Effector memory CD4-positive, alpha-beta T cell (primary cell): ENCODE data around the gene SH3PXD2A.

Source experiments
- DNase-seq, 3 donors: peaks; one replicate each; pipeline ENCODE4 v3.0.0-alpha.2; 2020
- H3K27ac ChIP-seq: 2 replicates; pipeline ENCODE4 v1.7.0; 2013; ENCODE audit warnings: mild to moderate bottlenecking, low read length, moderate library complexity; ENCODE audit not compliant: insufficient read depth, poor library complexity, severe bottlenecking
- H3K27me3 ChIP-seq: replicated peaks from 2 replicates; pipeline ENCODE4 v1.7.0; 2013; ENCODE audit warnings: mild to moderate bottlenecking, low read length; ENCODE audit not compliant: insufficient read depth, control insufficient read depth, poor library complexity, severe bottlenecking
- H3K36me3 ChIP-seq: 2 replicates; pipeline ENCODE4 v1.7.0; 2013; ENCODE audit warnings: mild to moderate bottlenecking, low read length, moderate library complexity; ENCODE audit not compliant: control insufficient read depth, insufficient read depth
- H3K4me1 ChIP-seq: 2 replicates; pipeline ENCODE4 v1.7.0; 2013; ENCODE audit warnings: low read length, mild to moderate bottlenecking; ENCODE audit not compliant: control insufficient read depth, insufficient read depth, poor library complexity, severe bottlenecking
- H3K4me3 ChIP-seq: 2 replicates; pipeline ENCODE4 v1.7.0; 2013; ENCODE audit warnings: low read length, low read depth, mild to moderate bottlenecking; ENCODE audit not compliant: insufficient read depth, poor library complexity, severe bottlenecking
- H3K9me3 ChIP-seq: 2 replicates; pipeline ENCODE4 v1.7.0; 2013; ENCODE audit warnings: mild to moderate bottlenecking, low read length, moderate library complexity; ENCODE audit not compliant: control insufficient read depth

The SH3PXD2A gene

DNA sequence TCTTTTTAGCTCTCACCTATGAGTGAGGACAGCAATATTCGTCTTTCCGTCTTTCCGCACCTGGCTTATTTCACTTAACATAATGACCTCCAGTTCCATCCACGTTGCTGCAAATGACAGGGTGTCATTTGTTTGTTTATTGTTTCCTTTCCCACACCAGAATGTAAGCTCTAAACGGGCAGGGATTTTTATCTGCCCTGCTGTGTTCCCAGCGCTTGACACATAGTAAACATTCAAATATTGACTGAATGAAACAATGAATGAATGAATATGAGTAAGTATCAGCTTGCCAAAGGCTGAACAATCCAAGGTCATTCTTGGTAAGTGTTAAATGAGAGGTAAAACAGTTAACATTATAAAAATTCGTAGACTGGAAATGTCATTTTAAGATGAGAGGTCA lies 12.8 kb downstream of the SH3PXD2A start:
- H3K9me3 ChIP-seq, result no peaks in the 10 kb centered on the region
- H3K27me3 ChIP-seq, result no peaks in the 10 kb centered on the region
- no peaks in the 10 kb centered on the region for H3K36me3 ChIP-seq
- no peak for DNase-seq
- H3K27ac ChIP-seq, result no peak overlapping the region
- H3K4me1 ChIP-seq, result peaks cover 16% of the 10 kb centered on the region
- no peak overlapping the region for H3K4me3 ChIP-seq

DNA sequence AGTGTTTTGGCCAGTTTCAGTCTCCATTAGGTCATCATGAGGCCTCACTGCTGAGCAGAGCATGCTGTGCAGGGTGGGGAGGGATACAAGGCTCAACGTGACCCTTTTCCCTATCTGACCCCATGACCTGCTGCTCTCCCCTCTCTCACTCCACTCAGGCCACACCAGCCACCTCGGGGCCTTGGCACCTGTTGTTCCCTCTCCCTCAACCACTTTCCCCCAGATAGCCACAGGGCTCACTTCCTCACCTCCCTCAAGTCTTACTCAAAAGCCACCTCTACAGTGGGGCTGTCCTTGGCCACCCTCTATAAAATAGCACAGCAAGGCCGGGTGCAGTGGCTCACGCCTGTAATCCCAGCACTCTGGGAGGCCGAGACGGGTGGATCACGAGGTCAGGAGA lies 13.9 kb downstream of the SH3PXD2A start:
- H3K4me1 ChIP-seq, result peaks cover 13% of the 10 kb centered on the region
- DNase-seq, result no peak
- no peak overlapping the region for H3K27ac ChIP-seq
- no peak overlapping the region for H3K4me3 ChIP-seq
- H3K27me3 ChIP-seq, result no peaks in the 10 kb centered on the region
- H3K9me3 ChIP-seq, result no peaks in the 10 kb centered on the region
- H3K36me3 ChIP-seq, result no peaks in the 10 kb centered on the region

DNA sequence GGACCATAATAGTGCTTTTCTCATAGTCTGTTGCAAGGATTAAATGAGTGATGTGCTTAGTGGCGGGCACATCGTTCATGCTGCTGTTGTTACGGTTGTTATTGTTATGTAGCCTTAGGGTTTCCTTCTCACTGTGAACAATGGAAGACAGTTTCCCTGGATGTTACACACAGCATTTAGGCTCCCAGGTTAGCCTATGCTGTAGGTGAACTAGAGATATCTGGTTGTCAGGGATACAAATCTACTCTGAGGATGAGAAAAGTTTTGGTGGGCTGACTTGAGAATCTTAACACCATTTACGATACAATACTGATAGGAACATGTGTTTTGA lies 14.7 kb downstream of the SH3PXD2A start:
- DNase-seq, result no peak
- Histone ChIP-seq H3K36me3 (no peaks in the 10 kb centered on the region), H3K4me1 (peaks cover 5% of the 10 kb centered on the region), H3K27me3 (no peaks in the 10 kb centered on the region), H3K4me3 (no peak overlapping the region), H3K27ac (no peak overlapping the region), H3K9me3 (no peaks in the 10 kb centered on the region)

DNA sequence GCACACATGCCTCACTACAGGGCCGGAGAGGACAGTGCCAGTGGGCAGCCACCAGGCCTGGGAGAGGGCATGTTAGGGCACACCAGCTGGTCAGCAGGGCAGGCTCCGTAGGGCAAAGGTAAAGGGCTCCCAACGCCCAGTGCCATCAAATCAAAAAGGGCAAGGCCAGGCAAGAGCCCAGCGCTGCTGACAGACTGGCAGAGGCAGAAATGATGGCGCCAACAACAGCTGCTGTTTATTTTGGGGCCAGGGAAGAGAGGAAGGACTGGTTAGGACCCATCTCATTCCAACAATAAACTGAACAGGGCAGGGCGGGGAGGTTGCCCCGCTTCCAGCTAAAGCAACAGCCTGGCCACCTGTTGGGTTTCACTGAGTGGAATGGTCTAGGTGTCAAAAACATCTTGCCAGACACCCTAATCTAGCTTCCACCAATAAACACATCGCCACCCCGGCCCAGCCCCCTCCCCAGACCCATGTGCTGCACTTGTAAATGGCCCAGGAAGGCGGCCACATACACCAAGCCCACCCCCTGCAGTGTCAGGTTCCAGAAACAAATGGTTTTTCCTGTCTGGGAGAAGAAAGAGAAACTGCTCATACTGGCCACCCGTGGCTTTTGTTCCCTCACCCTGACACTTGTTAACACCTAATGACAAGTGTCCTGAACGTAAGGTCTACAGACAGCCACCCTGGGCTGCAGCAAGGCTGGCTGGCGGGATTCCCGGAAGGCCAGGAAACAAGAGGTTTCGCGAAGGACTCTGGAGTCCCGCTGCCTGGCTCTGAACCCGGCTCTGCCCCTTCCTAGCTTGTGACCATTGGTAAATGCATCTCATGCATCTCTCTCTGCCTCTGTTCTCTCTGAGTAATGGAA lies 15.3 kb downstream of the SH3PXD2A start:
- Histone ChIP-seq H3K4me3 (no peak overlapping the region), H3K4me1 (no peaks in the 10 kb centered on the region), H3K36me3 (no peaks in the 10 kb centered on the region), H3K27me3 (no peaks in the 10 kb centered on the region), H3K9me3 (no peaks in the 10 kb centered on the region), H3K27ac (no peak overlapping the region)
- DNase-seq, result no peak

DNA sequence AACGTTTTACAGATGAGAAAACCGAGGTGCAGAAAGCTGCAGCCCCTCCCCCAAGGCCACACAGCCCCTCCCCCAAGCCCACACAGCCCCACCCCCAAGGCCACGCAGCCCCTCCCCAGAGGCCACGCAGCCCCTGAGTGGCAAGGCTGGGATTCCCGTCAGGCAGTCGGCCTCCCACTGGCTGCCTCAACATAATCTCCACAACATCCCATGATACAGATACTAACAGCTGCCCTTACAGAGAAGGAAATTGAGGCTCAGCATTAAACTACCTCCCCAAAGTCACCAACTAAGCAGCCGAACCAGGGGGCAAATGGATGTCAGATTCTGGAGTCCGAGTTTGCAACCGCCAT lies 15.9 kb downstream of the SH3PXD2A start:
- Histone ChIP-seq H3K36me3 (no peaks in the 10 kb centered on the region), H3K4me1 (no peaks in the 10 kb centered on the region), H3K27me3 (no peaks in the 10 kb centered on the region), H3K9me3 (no peaks in the 10 kb centered on the region), H3K27ac (no peak overlapping the region), H3K4me3 (no peak overlapping the region)
- no peak for DNase-seq

DNA sequence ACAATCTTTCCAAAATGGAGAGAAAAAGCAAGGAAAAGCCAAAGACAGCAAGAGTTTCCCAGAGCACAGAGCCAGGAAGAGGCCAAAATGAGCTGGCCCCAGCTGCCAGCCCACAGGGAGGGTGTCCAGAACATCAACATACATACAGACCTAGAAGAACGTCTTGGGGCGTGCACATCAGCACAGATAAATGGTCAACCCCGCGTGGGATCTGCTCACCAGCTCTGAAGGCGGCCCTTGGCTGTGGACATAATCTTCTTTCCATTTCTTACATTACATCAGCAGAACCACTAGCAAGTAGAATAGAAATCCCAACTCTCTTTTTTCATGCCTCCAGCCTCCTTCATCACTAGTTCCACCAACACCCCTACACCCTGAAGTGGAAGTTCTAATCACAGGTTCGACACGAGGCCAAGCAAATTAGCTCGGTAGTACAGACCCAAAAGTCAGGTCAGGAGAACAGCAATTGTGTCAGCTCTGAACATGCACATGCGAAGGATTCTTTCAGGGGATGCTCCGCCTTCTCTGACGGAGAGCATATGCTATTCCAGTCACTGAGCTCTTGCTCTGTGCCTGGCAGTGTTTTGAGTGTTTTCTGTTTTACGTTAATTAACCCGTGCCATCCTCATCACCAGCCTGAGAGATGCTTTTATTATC lies 16.4 kb downstream of the SH3PXD2A start:
- no peak overlapping the region for H3K27ac ChIP-seq
- no peaks in the 10 kb centered on the region for H3K9me3 ChIP-seq
- no peaks in the 10 kb centered on the region for H3K27me3 ChIP-seq
- H3K4me3 ChIP-seq, result no peak overlapping the region
- DNase-seq, result no peak
- H3K36me3 ChIP-seq, result no peaks in the 10 kb centered on the region
- H3K4me1 ChIP-seq, result no peaks in the 10 kb centered on the region

DNA sequence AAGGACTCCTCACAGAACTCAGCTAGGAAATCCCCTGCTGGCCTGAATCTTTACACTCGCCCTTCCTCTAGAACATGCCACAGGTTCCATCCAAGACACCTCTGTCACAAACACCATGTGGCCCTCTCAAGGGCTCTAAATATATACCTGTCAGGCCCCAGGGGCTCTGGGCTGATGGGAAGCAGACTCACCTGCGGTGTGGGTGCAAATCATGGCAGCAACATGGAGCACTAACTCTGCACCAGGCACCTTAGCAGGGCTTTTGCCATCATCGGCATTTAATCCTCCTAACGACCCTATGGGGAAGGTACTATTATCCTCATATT lies 17.3 kb downstream of the SH3PXD2A start:
- no peak overlapping the region for H3K4me3 ChIP-seq
- H3K4me1 ChIP-seq, result no peaks in the 10 kb centered on the region
- no peaks in the 10 kb centered on the region for H3K27me3 ChIP-seq
- H3K36me3 ChIP-seq, result no peaks in the 10 kb centered on the region
- no peak for DNase-seq
- no peaks in the 10 kb centered on the region for H3K9me3 ChIP-seq
- H3K27ac ChIP-seq, result no peak overlapping the region

DNA sequence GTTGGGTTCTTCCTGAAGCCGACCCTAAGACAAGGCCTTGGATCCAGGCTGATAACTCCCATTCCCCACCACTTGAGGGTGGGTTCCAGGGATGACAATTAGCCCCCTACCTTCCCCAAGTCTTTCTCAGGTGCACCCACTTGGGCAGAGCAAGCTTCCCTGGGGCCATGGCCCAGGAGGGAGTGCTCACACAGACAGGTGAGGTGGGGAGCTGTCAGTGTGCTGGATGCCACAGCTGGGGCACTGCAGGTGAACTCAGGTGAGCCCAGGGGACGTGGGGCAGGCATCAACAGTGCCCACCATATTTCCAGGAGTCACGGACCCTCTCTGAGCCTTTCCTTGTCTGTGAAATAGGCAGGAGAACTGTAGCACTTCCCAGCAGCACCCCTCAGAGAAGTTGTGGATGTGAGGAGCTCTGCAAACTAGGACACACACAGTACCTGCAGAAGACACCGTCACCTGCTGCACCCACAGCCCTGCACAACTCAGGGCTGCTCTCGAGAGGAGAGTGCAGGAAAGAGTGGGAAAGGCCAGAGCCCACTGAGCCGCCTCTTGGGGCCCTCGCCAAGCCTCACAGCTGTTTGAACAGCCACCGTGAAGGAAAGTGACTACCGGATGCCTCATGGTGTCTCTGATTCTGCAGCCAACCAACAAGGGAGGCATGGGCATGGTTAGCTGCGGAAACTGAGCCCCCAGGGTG lies 17.9 kb downstream of the SH3PXD2A start:
- no peaks in the 10 kb centered on the region for H3K27me3 ChIP-seq
- no peaks in the 10 kb centered on the region for H3K4me1 ChIP-seq
- H3K27ac ChIP-seq, result no peak overlapping the region
- no peak for DNase-seq
- no peaks in the 10 kb centered on the region for H3K9me3 ChIP-seq
- H3K4me3 ChIP-seq, result no peak overlapping the region
- no peaks in the 10 kb centered on the region for H3K36me3 ChIP-seq

DNA sequence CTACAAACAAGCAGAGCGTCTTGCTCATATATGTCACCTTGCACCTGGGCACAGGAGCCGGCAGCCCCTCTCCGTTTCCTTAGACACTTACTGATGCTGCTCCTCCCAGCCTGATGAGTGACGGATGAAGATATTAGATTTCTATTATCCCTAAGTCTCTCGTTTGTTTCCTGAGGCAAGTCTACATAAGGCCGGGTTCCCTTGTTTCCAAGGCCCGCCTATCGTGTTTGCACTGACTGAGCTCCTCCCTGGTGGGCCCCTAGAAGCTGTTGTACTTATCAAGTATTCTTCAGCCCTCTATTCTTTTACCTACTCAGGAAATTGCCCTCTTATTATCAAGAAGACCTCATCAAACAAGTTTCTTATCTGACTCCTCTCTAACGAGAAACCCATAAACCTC lies 18.5 kb downstream of the SH3PXD2A start:
- H3K9me3 ChIP-seq, result no peaks in the 10 kb centered on the region
- H3K36me3 ChIP-seq, result no peaks in the 10 kb centered on the region
- no peaks in the 10 kb centered on the region for H3K27me3 ChIP-seq
- H3K4me3 ChIP-seq, result no peak overlapping the region
- H3K4me1 ChIP-seq, result no peaks in the 10 kb centered on the region
- DNase-seq, result no peak
- H3K27ac ChIP-seq, result no peak overlapping the region

DNA sequence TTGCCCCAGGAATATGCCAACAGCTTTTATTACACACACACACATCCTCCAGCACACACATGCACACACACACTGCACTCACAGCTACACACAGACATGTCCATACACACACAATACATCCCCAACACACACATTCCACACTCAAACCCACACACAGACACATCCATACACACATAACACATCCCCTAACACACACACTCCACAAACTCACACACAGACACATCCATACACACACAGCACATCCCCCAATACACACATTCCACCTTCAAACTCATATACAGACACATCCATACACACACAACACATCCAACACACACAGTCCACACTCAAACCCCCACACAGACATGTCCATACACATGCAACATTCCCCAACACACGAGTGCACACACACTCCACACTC lies 19.1 kb downstream of the SH3PXD2A start:
- H3K27me3 ChIP-seq, result no peaks in the 10 kb centered on the region
- no peak overlapping the region for H3K4me3 ChIP-seq
- no peaks in the 10 kb centered on the region for H3K36me3 ChIP-seq
- H3K4me1 ChIP-seq, result no peaks in the 10 kb centered on the region
- H3K27ac ChIP-seq, result no peak overlapping the region
- no peaks in the 10 kb centered on the region for H3K9me3 ChIP-seq
- no peak for DNase-seq
